H1 (cell line): Measurements from ENCODE around the gene NPL. TPM values are rescaled to one million over a fixed set of nuclear protein-coding genes. Genes with fewer than 3 reads are reported as not detected.

Source experiments
- CTCF ChIA-PET: fragments of 300-600 bp; sonication (Branson Sonifier 250); formaldehyde crosslinking; loops from one replicate; lab custom pipeline; 2021; ENCODE audit not compliant: partially characterized antibody; lab: Charles Lee
- POLR2A ChIA-PET: fragments of 300-600 bp; sonication (Branson Sonifier 250); formaldehyde crosslinking; loops from one replicate; lab custom pipeline; 2021; ENCODE audit warnings: inconsistent platforms; ENCODE audit not compliant: partially characterized antibody; lab: Charles Lee
- DNase-seq, 2 experiments: peaks; one replicate each; pipeline versions ENCODE4 v3.0.0 to v3.0.0-alpha.2; 2010 to 2022; ENCODE audit warnings: low spot score in 2 of 2, low read depth in 1 of 2, mixed read lengths in 1 of 2
- FAIRE-seq: peaks from 2 replicates; lab custom pipeline; 2011; peaks lifted over from hg19 to GRCh38; lab: Jason Lieb, UNC
- H2AFZ ChIP-seq: 2 replicates; pipeline ENCODE4 v1.8.1; 2012; ENCODE audit warnings: low read length, inconsistent platforms
- H2AK5ac ChIP-seq: 2 replicates; pipeline ENCODE4 v1.6.1; 2013; ENCODE audit warnings: low read depth, low read length
- H2BK120ac ChIP-seq: replicated peaks from 2 replicates; pipeline ENCODE3; 2013; ENCODE audit warnings: low read depth, low read length, inconsistent platforms
- H2BK12ac ChIP-seq: 2 replicates; pipeline ENCODE4 v1.6.1; 2013; ENCODE audit warnings: low read depth, low read length
- H2BK15ac ChIP-seq: 2 replicates; pipeline ENCODE4 v1.6.1; 2013; ENCODE audit warnings: low read length
- H2BK20ac ChIP-seq: 2 replicates; pipeline ENCODE4 v1.6.1; 2013; ENCODE audit warnings: low read length
- H2BK5ac ChIP-seq: 2 replicates; pipeline ENCODE4 v1.6.1; 2013; ENCODE audit warnings: low read depth, low read length
- H3K14ac ChIP-seq: 2 replicates; pipeline ENCODE4 v1.6.1; 2013; ENCODE audit warnings: inconsistent platforms; ENCODE audit not compliant: insufficient read length
- H3K18ac ChIP-seq: 2 replicates; pipeline ENCODE4 v1.6.1; 2013; ENCODE audit warnings: low read length; ENCODE audit errors: extremely low read depth
- H3K23ac ChIP-seq: 2 replicates; pipeline ENCODE4 v1.6.1; 2013; ENCODE audit warnings: inconsistent platforms; ENCODE audit not compliant: insufficient read length
- H3K23me2 ChIP-seq: 2 replicates; pipeline ENCODE4 v1.6.1; 2013; ENCODE audit warnings: low read depth, low read length
- H3K27ac ChIP-seq: 2 replicates; pipeline ENCODE4 v1.6.1; 2011; ENCODE audit warnings: low read depth, low read length, inconsistent platforms
- H3K27me3 ChIP-seq, 4 experiments: replicated peaks in 1 of 4; 1 replicate in 1 of 4; 2 replicates in 3 of 4; pipeline versions ENCODE4 v1.6.1 to v1.8.1; 2011 to 2013; ENCODE audit warnings: low read length in 3 of 4, mild to moderate bottlenecking in 3 of 4, inconsistent platforms in 2 of 4, mixed read lengths in 2 of 4, moderate library complexity in 1 of 4; ENCODE audit not compliant: control insufficient read depth in 3 of 4, insufficient read depth in 3 of 4; ENCODE audit errors: extremely low read depth in 1 of 4
- H3K36me3 ChIP-seq, 4 experiments: 2 replicates each; pipeline versions ENCODE4 v1.6.1 to v1.8.1; 2011 to 2013; ENCODE audit warnings: mild to moderate bottlenecking in 4 of 4, low read length in 3 of 4, moderate library complexity in 2 of 4, control low read depth in 1 of 4, inconsistent platforms in 1 of 4; ENCODE audit not compliant: insufficient read depth in 4 of 4, control insufficient read depth in 2 of 4
- H3K4ac ChIP-seq: replicated peaks from 2 replicates; pipeline ENCODE3; 2013; ENCODE audit warnings: low read length, low read depth, mixed read lengths, inconsistent platforms; ENCODE audit not compliant: insufficient read length
- H3K4me1 ChIP-seq, 4 experiments: replicated peaks in 1 of 4; 1 replicate in 1 of 4; 2 replicates in 3 of 4; pipeline versions ENCODE4 v1.6.1 to v1.8.1; 2011 to 2013; ENCODE audit warnings: low read length in 3 of 4, inconsistent platforms in 2 of 4, mixed read lengths in 1 of 4; ENCODE audit not compliant: insufficient read depth in 4 of 4, control insufficient read depth in 3 of 4
- H3K4me2 ChIP-seq, 2 experiments: 2 replicates each; pipeline versions ENCODE4 v1.6.1 to v1.8.1; 2011 to 2013; ENCODE audit warnings: low read depth in 2 of 2, low read length in 2 of 2, control low read depth in 1 of 2, inconsistent platforms in 1 of 2, mild to moderate bottlenecking in 1 of 2; ENCODE audit not compliant: insufficient read depth in 1 of 2
- H3K4me3 ChIP-seq, 4 experiments: fragments of 200-600, 300-600 bp in 1 of 4; sonication (generic), shearing (Covaris generic), sonication (Bioruptor Twin) in 1 of 4; 2 replicates each; pipeline versions ENCODE4 v1.5.1 to v1.8.1; 2011 to 2016; ENCODE audit warnings: low read length in 4 of 4, low read depth in 3 of 4, control low read depth in 2 of 4, inconsistent platforms in 2 of 4, mild to moderate bottlenecking in 2 of 4, mixed read lengths in 1 of 4, moderate library complexity in 1 of 4; ENCODE audit not compliant: insufficient read depth in 2 of 4; ENCODE audit errors: extremely low read depth in 1 of 4
- H3K56ac ChIP-seq: replicated peaks from 2 replicates; pipeline ENCODE3; 2013; ENCODE audit warnings: low read depth, mild to moderate bottlenecking, mixed read lengths, low read length, inconsistent platforms; ENCODE audit not compliant: insufficient read length
- H3K79me1 ChIP-seq: 2 replicates; pipeline ENCODE4 v1.6.1; 2013; ENCODE audit warnings: low read depth, low read length, control low read depth
- H3K79me2 ChIP-seq, 2 experiments: 2 replicates each; pipeline versions ENCODE4 v1.6.1 to v1.8.1; 2012 to 2013; ENCODE audit warnings: low read length in 2 of 2, mild to moderate bottlenecking in 2 of 2, inconsistent platforms in 1 of 2; ENCODE audit not compliant: insufficient read depth in 2 of 2, control insufficient read depth in 1 of 2
- H3K9ac ChIP-seq, 4 experiments: replicated peaks in 1 of 4; 1 replicate in 1 of 4; 2 replicates in 3 of 4; pipeline versions ENCODE4 v1.6.1 to v1.8.1; 2011 to 2013; ENCODE audit warnings: low read depth in 3 of 4, low read length in 3 of 4, control low read depth in 2 of 4, mild to moderate bottlenecking in 2 of 4, moderate library complexity in 2 of 4, inconsistent platforms in 1 of 4; ENCODE audit errors: extremely low read depth in 1 of 4
- H3K9me3 ChIP-seq, 2 experiments: 2 replicates each; pipeline versions ENCODE4 v1.6.1 to v1.8.1; 2012 to 2013; ENCODE audit warnings: mild to moderate bottlenecking in 2 of 2, moderate library complexity in 2 of 2, control low read depth in 1 of 2, inconsistent platforms in 1 of 2, low read depth in 1 of 2, low read length in 1 of 2, mixed read lengths in 1 of 2; ENCODE audit not compliant: insufficient read depth in 2 of 2
- H4K20me1 ChIP-seq, 2 experiments: replicated peaks in 1 of 2; 2 replicates each; pipeline versions ENCODE3 to v1.8.1; 2011 to 2013; ENCODE audit warnings: inconsistent platforms in 2 of 2, low read length in 2 of 2, mild to moderate bottlenecking in 1 of 2; ENCODE audit not compliant: insufficient read depth in 2 of 2, control insufficient read depth in 1 of 2
- H4K5ac ChIP-seq: 2 replicates; pipeline ENCODE4 v1.6.1; 2013; ENCODE audit warnings: low read length, low read depth, mixed read lengths, inconsistent platforms; ENCODE audit not compliant: insufficient read length
- H4K8ac ChIP-seq: 2 replicates; pipeline ENCODE4 v1.8.0; 2013; ENCODE audit warnings: mild to moderate bottlenecking, moderate library complexity, low read length, inconsistent platforms; ENCODE audit not compliant: insufficient read depth; ENCODE audit errors: extremely low read depth
- H4K91ac ChIP-seq: replicated peaks from 2 replicates; pipeline ENCODE3; 2013; ENCODE audit warnings: low read length, mixed read lengths, inconsistent platforms; ENCODE audit not compliant: insufficient read length
- EGR1 ChIP-seq: IDR thresholded peaks from 2 replicates; pipeline ENCODE4 v1.6.1; 2011; ENCODE audit warnings: low read depth, low read length, borderline replicate concordance
- JUND ChIP-seq: IDR thresholded peaks from 2 replicates; pipeline ENCODE4 v1.6.1; 2011; ENCODE audit warnings: mild to moderate bottlenecking, improper control_type of control experiment, low read length
- NANOG ChIP-seq: IDR thresholded peaks from 2 replicates; pipeline ENCODE4 v1.6.1; 2011; ENCODE audit warnings: low read length, low read depth, mild to moderate bottlenecking, inconsistent platforms; ENCODE audit not compliant: insufficient read depth, poor library complexity, severe bottlenecking
- RBBP5 ChIP-seq: IDR thresholded peaks from 2 replicates; pipeline ENCODE4 v1.7.1; 2012; ENCODE audit warnings: low read depth, mild to moderate bottlenecking, inconsistent platforms, low read length, moderate library complexity, borderline replicate concordance
- TAF1 ChIP-seq: IDR thresholded peaks from 2 replicates; pipeline ENCODE4 v1.6.1; 2011; ENCODE audit warnings: mild to moderate bottlenecking, low read depth, low read length
- WGBS, 2 experiments: shearing (Covaris generic) in 1 of 2; methylation state at CpG; one replicate each; pipeline versions ENCODE4 v1.1.6 to v1.1.7; 2013 to 2015; ENCODE audit warnings: low lambda C conversion rate in 2 of 2, mixed read lengths in 2 of 2, inconsistent platforms in 1 of 2, low coverage in 1 of 2, missing lambda C conversion rate in 1 of 2; ENCODE audit not compliant: insufficient replicate concordance in 2 of 2, insufficient coverage in 1 of 2, insufficient read length in 1 of 2; ENCODE audit errors: extremely low coverage in 1 of 2, missing lambda C conversion rate in 1 of 2; 5-methylcytosine and 5-hydroxymethylcytosine counted together
- polyA plus RNA-seq, 7 experiments: library from polyadenylated mRNA; depleted of rRNA in 3 of 7; stranded (reverse) in 5 of 7; unstranded in 2 of 7; fragments of >200 nt in 5 of 7; fragments of 200-250 nt in 2 of 7; gene quantifications; 1 replicate in 5 of 7; 2 replicates in 1 of 7; 4 replicates in 1 of 7; pipeline versions ENCODE4 v1.2.1 to v1.2.3, GENCODE V29; 2011 to 2013; ENCODE audit warnings: missing spikeins in 2 of 7, mixed read lengths in 2 of 7
- total RNA-seq: library from RNA; stranded (reverse); fragmentation: NEBNext Ultra II Directional; extraction: Animal tissue kit (Norgen Biotek cat#: 25700); gene quantifications from 2 replicates; pipeline ENCODE4 v1.2.1, GENCODE V29; 2021

Gene NPL
- total and polyA plus RNA-seq, 2 of the 8 experiments (the other 6 are each of a cell fraction or from before 2014, with no cell fraction given), result 2.2 to 4.4 TPM

- FAIRE-seq (no peak), DNase-seq (no peak)
- Histone ChIP-seq H3K23ac (no peak overlapping the region), H2BK5ac (no peak overlapping the region), H4K91ac (no peak overlapping the region), H3K9ac (no peak overlapping the region), H3K18ac (no peak overlapping the region), H3K56ac (no peak overlapping the region), H2AK5ac (no peak overlapping the region), H2BK12ac (no peak overlapping the region), H4K20me1 (no peaks in the 10 kb centered on the region), H2BK15ac (no peak overlapping the region), H2AFZ (no peak overlapping the region), H3K79me1 (no peaks in the 10 kb centered on the region), H3K23me2 (no peaks in the 10 kb centered on the region), H3K14ac (no peak overlapping the region), H3K27ac (no peak overlapping the region), H3K4ac (no peak overlapping the region), H3K36me3 (no peaks in the 10 kb centered on the region; a peak in 1 of 8 replicates), H3K9me3 (no peaks in the 10 kb centered on the region), H3K79me2 (no peaks in the 10 kb centered on the region), H3K4me3 (no peak overlapping the region), H4K8ac (no peak overlapping the region), H2BK120ac (no peak overlapping the region), H2BK20ac (no peak overlapping the region), H3K4me2 (no peak overlapping the region), H4K5ac (no peak overlapping the region), H3K4me1 (no peaks in the 10 kb centered on the region), H3K27me3 (no peaks in the 10 kb centered on the region)
- TF ChIP-seq TAF1 (no peak), EGR1 (no peak), NANOG (no peak), RBBP5 (no peak), JUND (no peak)
- ChIA-PET CTCF (interaction anchor here (0.6 to 2.2 kb wide), 4 partner anchors 11 to 37 kb away, joined by 3 to 6 read pairs (median 4); no protein-coding TSS in a partner anchor), POLR2A (interaction anchor here (1.1 kb wide), 1 partner anchor 10 kb away, joined by 3 read pairs; no protein-coding TSS in a partner anchor)
- WGBS, 2 experiments, result 87% methylated on average over 3 of the region's 3 CpGs; no CpG with 5 or more reads in 1 of the 2 experiments
Measured at GRCh38 chr1:182817802-182818201, 28.2 kb downstream of the NPL start.
